Kidney (tissue), 14 donors: ENCODE measurements around the gene UBE2J2. TPM values are rescaled to one million over a fixed set of nuclear protein-coding genes. Genes with fewer than 3 reads are reported as not detected.

ENCODE experiments used
- DNase-seq, 5 donors: peaks; one replicate each; pipeline ENCODE4 v3.0.0-alpha.2; 2013 to 2020
- FAIRE-seq: peaks from 2 replicates; lab custom pipeline; 2012; peaks lifted over from hg19 to GRCh38; lab: Jason Lieb, UNC
- H3K27ac ChIP-seq, 2 donors: one replicate each; pipeline ENCODE4 v1.7.0; 2013; ENCODE audit warnings: low read depth in 2 of 2, low read length in 2 of 2, inconsistent platforms in 1 of 2
- H3K27me3 ChIP-seq: one replicate; pipeline ENCODE4 v1.7.1; 2013; ENCODE audit warnings: low read length, inconsistent platforms; ENCODE audit not compliant: control insufficient read depth, insufficient read depth
- H3K36me3 ChIP-seq, 3 donors: one replicate each; pipeline versions ENCODE4 v1.7.0 to v1.7.1; 2013; ENCODE audit warnings: low read length in 3 of 3, control low read depth in 1 of 3, inconsistent platforms in 1 of 3; ENCODE audit not compliant: insufficient read depth in 3 of 3, control insufficient read depth in 2 of 3
- H3K4me1 ChIP-seq, 3 donors: one replicate each; pipeline versions ENCODE4 v1.7.0 to v1.7.1; 2013; ENCODE audit warnings: low read length in 3 of 3, inconsistent platforms in 1 of 3, low read depth in 1 of 3; ENCODE audit not compliant: control insufficient read depth in 2 of 3, insufficient read depth in 2 of 3
- H3K4me3 ChIP-seq, 3 donors: one replicate each; pipeline versions ENCODE4 v1.7.0 to v1.8.1; 2013; ENCODE audit warnings: low read length in 3 of 3, control low read depth in 1 of 3, inconsistent platforms in 1 of 3
- H3K9ac ChIP-seq, 3 donors: one replicate each; pipeline versions ENCODE4 v1.7.0 to v1.7.1; 2013; ENCODE audit warnings: low read length in 3 of 3, control low read depth in 1 of 3, inconsistent platforms in 1 of 3
- H3K9me3 ChIP-seq, 3 donors: one replicate each; pipeline versions ENCODE4 v1.7.0 to v1.7.1; 2013; ENCODE audit warnings: low read length in 3 of 3, control low read depth in 1 of 3, inconsistent platforms in 1 of 3; ENCODE audit not compliant: control insufficient read depth in 2 of 3, insufficient read depth in 1 of 3
- CTCF ChIP-seq: IDR thresholded peaks from 3 replicates; pipeline ENCODE4 v1.5.1; 2012; ENCODE audit warnings: mild to moderate bottlenecking, moderate library complexity, borderline replicate concordance; ENCODE audit not compliant: insufficient read depth; ENCODE audit errors: extremely low read depth
- intact Hi-C: fragments of 100-400 bp; cut with DNase I; formaldehyde crosslinking; loops from one replicate; pipeline ENCODE4 v1.11.1; 2022
- polyA plus RNA-seq: library from polyadenylated mRNA; stranded (reverse); fragments of 350-450 nt; fragmentation: Illumina TruSeq; extraction: RNeasy Lipid Tissue Mini Kit (QIAGEN cat#74804); gene quantifications from one replicate; pipeline ENCODE4 v1.2.3, GENCODE V29; 2014; ENCODE audit warnings: low read depth, low replicate concordance; ENCODE audit not compliant: insufficient read depth
- total RNA-seq: library from RNA; stranded (reverse); fragmentation: NEBNext Ultra II Directional; extraction: Animal tissue kit (Norgen Biotek cat#: 25700); gene quantifications from one replicate; pipeline ENCODE4 v1.2.1, GENCODE V29; 2021
- donor health status: control.
- donor health status: control.
- donor health status: control.
- donor health status: control.
- donor health status: control.
- donor health status: DM: yes; HTN: yes; CAD: no.
- donor health status: Normal renal cell carcinoma (clear cell type).

Gene UBE2J2
- total and polyA plus RNA-seq, 2 donors from 2014 or later, result 56.6 to 57.4 TPM

- Histone ChIP-seq H3K36me3 (no peaks in the 10 kb centered on the region), H3K9ac (no peak overlapping the region), H3K27ac (no peak overlapping the region), H3K27me3 (no peaks in the 10 kb centered on the region), H3K9me3 (no peaks in the 10 kb centered on the region), H3K4me3 (no peak overlapping the region), H3K4me1 (peaks cover 0 to 13% (median 6%) of the 10 kb centered on the region in 3 donors)
- DNase-seq (no peak), FAIRE-seq (no peak)
- intact Hi-C loops, result no loop called here
- no peak for TF ChIP-seq CTCF
Observed at GRCh38 chr1:1282998-1283397, 9.3 kb upstream of the UBE2J2 start.

- Histone ChIP-seq H3K4me1 (peaks cover 0 to 13% (median 6%) of the 10 kb centered on the region in 3 donors), H3K27me3 (no peaks in the 10 kb centered on the region), H3K36me3 (no peaks in the 10 kb centered on the region), H3K9ac (peak overlapping the region in 1 of 3 donors; percentile 46), H3K27ac (peak overlapping the region in 1 of 2 donors; percentile 57), H3K9me3 (no peaks in the 10 kb centered on the region), H3K4me3 (no peak overlapping the region)
- no peak for FAIRE-seq
- DNase-seq, result peak in 2 of 5 donors; percentile 53 to 92
- intact Hi-C loops, result no loop called here
- TF ChIP-seq CTCF, result no peak
Observed at GRCh38 chr1:1281533-1282321, 8.1 kb upstream of the UBE2J2 start.

GRCh38 chr1:1280782-1281481 lies 7.3 kb upstream of the UBE2J2 start:
- no peak for TF ChIP-seq CTCF
- H3K9me3 ChIP-seq, result no peaks in the 10 kb centered on the region
- no peaks in the 10 kb centered on the region for H3K27me3 ChIP-seq
- intact Hi-C loops, result no loop called here
- no peaks in the 10 kb centered on the region for H3K36me3 ChIP-seq
- H3K27ac ChIP-seq, result peak overlapping the region in 1 of 2 donors; percentile 57
- FAIRE-seq, result no peak
- no peak overlapping the region for H3K9ac ChIP-seq
- H3K4me3 ChIP-seq, result no peak overlapping the region
- peaks cover 0 to 13% (median 6%) of the 10 kb centered on the region in 3 donors for H3K4me1 ChIP-seq
- peak in 1 of 5 donors; percentile 63 for DNase-seq
